DMS 273 (cell line): Measurements from ENCODE around the gene DOCK4.

Experiments
- DNase-seq: peaks from one replicate; lab custom pipeline; 2025; ENCODE audit not compliant: unreplicated experiment; lab: John Stamatoyannopoulos, UW

Gene DOCK4

DNA sequence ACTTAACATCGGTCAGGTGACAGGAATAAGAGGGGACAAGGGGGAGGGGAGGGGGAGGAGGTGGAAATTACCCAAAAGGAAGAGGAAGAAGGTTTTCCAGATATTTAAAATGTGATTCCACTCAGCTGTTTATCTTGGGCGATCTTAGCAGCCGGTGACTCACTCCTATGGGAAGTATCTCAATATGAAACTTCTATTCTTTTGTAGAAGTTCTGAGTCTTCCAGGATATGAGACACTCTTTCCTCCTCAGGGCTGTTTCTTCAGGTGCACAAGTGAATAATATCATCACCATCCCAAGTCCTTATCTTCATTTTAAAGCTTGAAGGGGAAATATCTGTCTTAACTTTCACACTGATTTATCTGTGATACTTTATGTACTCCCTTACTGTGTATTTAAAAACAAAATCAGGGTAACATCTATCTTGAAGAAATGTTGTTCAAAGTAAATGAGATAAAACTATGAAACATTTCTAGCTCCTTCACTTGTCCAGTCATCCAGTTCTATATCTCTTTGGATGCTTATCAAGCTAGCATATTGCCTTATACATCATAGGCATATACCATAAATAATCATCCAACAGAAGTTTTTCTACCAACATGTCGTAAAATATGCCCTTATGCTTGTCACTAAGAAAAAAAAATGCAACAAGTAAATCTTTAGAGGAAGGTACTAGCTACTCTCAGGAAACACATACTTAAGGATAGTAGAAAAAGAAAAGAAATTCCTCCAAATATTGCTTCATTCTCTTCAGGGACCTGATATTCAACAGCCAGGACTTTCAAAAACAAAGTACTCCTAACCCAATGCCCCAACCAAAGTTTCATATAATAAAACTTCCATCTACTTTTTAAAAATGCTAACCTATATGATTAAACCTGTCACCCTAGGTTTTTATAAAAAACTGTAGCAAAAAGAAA, 13.7 kb downstream of the DOCK4 start:
- no peak for DNase-seq

DNA sequence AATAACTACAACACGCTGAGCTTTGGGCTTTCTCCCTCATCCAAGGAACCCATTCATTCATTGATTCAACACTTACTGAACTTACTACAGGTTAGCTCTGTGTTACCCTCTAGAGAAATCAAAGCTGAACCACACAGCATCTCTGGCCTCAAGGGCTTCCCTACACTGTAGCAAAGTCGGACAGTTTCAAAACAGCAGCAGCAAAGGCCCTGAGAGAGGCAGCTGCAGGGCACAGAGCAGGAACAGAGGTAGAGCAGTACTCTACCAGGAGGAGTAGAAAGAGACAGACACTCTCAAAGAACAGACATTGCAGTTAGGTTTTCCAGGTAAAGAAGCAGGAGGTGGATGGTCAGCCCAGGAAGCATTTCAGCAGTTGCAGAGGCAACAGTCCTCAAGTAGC, 16.1 kb downstream of the DOCK4 start:
- no peak for DNase-seq

DNA sequence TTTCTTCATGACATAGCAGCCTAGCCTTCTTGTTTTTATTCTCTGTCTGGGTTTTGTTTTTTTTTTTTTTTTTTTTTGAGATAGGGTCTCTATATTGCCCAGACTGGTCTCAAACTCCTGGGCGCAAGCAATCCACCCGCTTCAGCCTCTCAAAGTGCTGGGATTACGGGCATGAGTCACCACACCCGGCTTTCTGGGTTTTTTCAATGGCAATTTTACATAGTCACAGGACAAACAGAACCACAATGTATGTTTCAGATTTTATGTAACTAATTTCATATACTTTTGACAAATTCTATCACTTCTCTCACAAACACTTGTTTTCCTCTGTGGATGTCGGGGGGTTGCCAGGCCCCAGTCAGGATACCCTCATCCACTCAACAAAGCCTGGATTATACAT, 16.5 kb downstream of the DOCK4 start:
- no peak for DNase-seq

GRCh38 chr7:112188257-112188656, 17.9 kb downstream of the DOCK4 start:
- no peak for DNase-seq

DNA sequence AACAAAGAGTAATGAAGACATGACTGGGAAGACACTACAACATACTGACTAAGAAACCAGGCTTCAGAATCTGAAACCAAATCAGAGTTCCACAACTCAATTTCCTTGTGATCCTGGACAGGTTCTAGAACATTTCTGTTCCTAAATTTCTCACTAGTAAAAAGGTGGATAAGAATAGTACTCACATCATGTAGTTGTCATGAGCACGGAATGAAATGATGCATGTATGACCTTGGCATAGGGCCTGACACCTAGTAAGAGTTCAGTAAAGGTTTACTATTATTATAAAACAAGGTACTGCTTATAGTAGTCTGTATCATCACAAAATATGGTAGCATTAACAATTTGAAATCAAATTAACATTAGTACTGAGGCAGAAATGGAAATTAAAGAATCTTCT, 19.9 kb downstream of the DOCK4 start:
- no peak for DNase-seq

GRCh38 chr7:112185005-112185834, 21.0 kb downstream of the DOCK4 start:
- DNase-seq: peak; percentile 28

DNA sequence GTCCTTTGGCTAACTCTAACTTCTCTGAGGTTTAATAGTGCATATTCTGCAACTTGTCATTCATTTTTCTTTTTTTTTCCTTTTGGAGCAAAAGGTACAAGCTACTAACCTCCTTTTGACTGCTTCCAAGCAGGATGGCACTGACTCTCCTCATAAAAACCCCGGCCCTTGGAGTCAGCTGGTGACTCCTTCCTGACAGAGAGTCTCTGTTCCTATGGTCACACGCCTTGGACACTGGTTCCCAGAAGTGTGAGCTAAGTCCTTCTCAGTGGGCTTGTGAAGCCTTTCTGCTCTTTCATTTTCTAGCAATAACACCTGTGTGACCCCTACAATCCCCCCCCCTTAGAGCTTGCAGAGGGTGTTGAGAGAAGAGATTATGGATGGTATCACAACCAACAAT, 21.7 kb downstream of the DOCK4 start:
- no peak for DNase-seq

GRCh38 chr7:112183266-112183665, 22.9 kb downstream of the DOCK4 start:
- DNase-seq: no peak

GRCh38 chr7:112182749-112183148, 23.4 kb downstream of the DOCK4 start:
- DNase-seq: peak; percentile 51

DNA sequence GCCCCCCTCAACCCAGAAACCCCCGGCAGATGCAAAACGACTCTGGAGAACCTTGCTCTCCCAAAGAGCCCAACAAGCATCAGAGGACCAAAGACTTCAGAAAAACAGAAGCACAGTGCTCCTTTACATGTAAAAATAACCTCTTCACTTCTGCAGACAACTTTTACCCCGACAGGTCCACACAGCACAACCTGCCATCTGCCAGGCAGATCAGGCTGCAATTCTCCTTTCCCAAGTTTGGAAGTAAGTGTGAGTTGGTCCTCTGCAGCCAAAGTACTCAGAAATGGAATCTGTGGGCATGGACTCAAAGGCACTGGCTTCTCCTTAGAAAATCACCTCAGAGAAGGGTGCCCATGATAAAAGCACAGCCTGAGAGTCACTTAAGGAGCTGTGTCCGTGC, 26.0 kb downstream of the DOCK4 start:
- peak; percentile 83 for DNase-seq

DNA sequence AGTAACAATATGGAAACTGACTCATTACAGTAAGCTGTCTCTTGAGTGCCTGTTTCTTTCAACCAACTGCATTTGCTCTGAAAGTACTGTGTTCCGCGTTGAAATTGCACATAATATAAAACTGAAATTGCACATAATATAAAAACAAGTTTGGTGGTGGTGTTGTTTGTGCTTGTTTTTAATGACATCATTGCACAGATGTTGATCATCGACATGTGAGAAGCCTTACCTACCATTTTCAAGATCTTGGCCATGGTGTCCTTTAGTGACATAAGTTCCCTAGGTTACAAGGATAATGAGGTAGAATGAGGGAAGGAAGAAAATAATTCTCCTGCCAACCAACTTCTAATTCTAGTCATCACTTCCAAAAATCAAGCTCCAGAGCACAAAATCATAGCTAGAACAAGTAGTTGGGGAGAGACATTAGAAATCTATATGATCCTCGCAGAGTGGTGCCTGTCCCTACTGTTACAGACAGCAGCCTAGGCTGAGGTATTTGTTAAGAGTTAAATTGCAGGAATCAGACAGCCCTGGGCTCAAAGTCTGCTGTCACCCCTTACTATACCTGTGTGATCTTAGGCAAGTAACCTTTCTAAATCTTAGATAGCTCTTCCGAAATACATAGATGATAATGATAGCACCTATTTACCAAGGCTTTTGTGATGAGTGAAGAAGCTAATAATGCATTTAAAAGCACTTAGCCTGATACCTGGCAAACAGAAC, 29.3 kb downstream of the DOCK4 start:
- peak; percentile 42 for DNase-seq

DNA sequence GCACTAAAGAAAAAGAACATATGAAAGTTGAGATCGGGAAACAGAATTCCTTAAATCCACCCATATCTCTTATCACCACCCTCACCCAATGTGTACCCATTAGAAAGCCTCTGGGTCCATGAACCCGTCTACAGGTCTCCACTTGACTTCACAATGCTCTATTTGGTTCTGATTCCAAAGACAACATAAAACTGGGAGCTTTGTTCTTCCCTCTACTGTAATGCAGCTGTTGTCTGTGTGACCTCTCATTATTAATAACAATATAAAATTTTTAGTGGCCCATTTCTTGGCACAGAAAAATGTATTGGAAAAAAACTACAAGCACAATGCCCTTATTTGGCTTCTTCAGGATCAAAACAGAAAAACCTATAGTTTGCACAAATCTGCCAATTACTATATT, 30.0 kb downstream of the DOCK4 start:
- DNase-seq: no peak

DNA sequence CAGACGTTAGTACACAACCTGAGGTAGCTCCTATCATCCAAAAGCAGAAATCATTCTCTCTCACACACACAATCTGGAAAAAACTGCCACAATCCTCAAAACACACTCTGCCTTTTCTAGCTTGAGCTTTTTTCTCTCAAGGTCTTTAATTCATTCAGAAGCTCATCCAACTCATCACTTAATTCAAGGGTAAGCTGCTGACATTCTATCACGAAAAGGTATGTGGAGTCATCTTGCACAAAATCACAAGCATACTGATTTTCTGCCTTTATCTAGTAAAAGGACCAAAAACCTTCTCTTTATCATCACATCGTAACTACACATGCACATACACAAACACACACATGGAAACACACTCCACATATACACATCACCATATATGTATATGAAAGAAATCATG, 32.0 kb downstream of the DOCK4 start:
- no peak for DNase-seq

GRCh38 chr7:112173568-112173905, 32.7 kb downstream of the DOCK4 start:
- DNase-seq: peak; percentile 69

GRCh38 chr7:112172870-112173567, 33.2 kb downstream of the DOCK4 start:
- peak; percentile 69 for DNase-seq

- DNase-seq: no peak
Observed at GRCh38 chr7:112171673-112172072, 34.5 kb downstream of the DOCK4 start.

GRCh38 chr7:112168915-112169314, 37.3 kb downstream of the DOCK4 start:
- peak; percentile 65 for DNase-seq

DNA sequence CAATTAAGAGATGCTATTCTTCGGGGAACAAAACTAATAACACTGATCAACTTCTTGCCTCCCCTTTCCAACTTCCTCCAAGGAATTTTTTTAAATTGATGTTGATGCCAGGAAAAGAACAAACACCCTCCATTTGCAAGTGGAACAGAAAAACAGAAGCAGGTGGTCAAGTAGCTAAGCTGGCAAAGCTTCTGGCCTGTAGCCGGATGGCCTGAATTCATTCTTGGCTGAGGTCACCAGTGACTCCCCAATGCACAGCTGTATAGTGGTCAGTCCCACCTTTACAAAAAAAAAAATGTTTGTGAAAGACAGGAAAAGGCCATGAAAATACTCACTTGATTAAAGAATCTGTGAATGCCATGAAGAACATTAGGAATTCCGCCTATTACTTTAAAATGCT, 39.1 kb downstream of the DOCK4 start:
- DNase-seq: peak; percentile 81

- peak; percentile 33 for DNase-seq
Observed at GRCh38 chr7:112162784-112163506, 43.3 kb downstream of the DOCK4 start.

DNA sequence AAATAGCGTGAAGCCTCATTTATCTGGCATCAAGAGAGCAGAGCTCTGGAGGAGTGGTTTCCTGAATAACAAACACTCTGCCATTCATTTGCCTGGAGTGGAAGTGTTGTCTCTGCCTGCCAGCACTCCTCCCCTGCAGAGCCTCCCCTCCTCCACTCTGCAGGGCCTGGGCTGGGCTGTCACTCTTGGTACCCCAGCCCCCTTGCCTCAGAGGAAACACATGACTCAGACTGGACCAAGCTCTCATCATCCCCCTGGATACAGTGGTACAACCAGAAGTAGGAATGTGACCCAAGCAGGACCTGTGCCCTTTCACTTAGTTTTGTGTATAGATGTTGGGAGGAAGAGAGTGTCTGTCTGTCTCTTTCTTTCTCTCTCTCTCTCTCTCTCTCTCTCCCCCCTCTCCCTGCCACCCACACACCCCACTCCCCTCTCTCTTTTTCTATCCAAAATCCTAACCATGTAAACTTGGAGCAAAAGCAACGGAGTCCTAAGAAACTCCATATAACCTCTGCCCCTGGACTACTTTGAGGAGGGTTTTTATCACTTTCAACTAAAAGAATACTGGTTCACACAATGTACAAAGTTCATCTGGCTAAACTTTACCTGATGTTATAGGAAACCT, 43.9 kb downstream of the DOCK4 start:
- DNase-seq: peak; percentile 82
